PFSK-1 (cell line): ENCODE results near the gene CACNA1D.

ENCODE experiments used
- FOXP2 ChIP-seq: optimal IDR thresholded peaks from 2 replicates; pipeline ENCODE3; 2011; ENCODE audit warnings: borderline replicate concordance, control low read depth, inconsistent platforms; ENCODE audit not compliant: insufficient read depth; ENCODE audit errors: extremely low read length, extremely low read depth
- POLR2AphosphoS5 ChIP-seq: IDR thresholded peaks from 2 replicates; pipeline ENCODE4 v1.6.1; 2012; ENCODE audit warnings: low read depth, mild to moderate bottlenecking, control low read depth, low read length, moderate library complexity
- REST ChIP-seq, 2 experiments: IDR thresholded peaks; 2 replicates each; pipeline versions ENCODE4 v1.6.1 to v1.8.0; 2011 to 2012; ENCODE audit warnings: low read depth in 2 of 2, low read length in 2 of 2, control low read depth in 1 of 2, inconsistent platforms in 1 of 2, mild to moderate bottlenecking in 1 of 2, moderate library complexity in 1 of 2; ENCODE audit not compliant: insufficient read depth in 1 of 2
- SIN3A ChIP-seq: IDR thresholded peaks from 2 replicates; pipeline ENCODE4 v1.6.1; 2012; ENCODE audit warnings: mild to moderate bottlenecking, low read length, moderate library complexity, borderline replicate concordance; ENCODE audit not compliant: insufficient read depth
- TAF1 ChIP-seq: IDR thresholded peaks from 2 replicates; pipeline ENCODE4 v1.6.1; 2012; ENCODE audit warnings: low read length, control low read depth, borderline replicate concordance; ENCODE audit not compliant: insufficient read depth

CACNA1D gene

GRCh38 chr3:53642211-53642610 lies 147.8 kb downstream of the CACNA1D start:
- TF ChIP-seq TAF1, result no peak

- TF ChIP-seq TAF1 (no peak), SIN3A (no peak), POLR2AphosphoS5 (no peak), FOXP2 (no peak), REST (IDR thresholded peaks at IDR 0.05; ENCODE audit: insufficient read depth in 1 of 2, low read depth in 2 of 2, low read length in 2 of 2) (no peak)
Observed at GRCh38 chr3:53643757-53644156, 149.3 kb downstream of the CACNA1D start.

GRCh38 chr3:53645754-53646153 lies 151.3 kb downstream of the CACNA1D start:
- no peak for TF ChIP-seq FOXP2

GRCh38 chr3:53646723-53647122 lies 152.3 kb downstream of the CACNA1D start:
- TF ChIP-seq SIN3A (no peak), FOXP2 (no peak), POLR2AphosphoS5 (no peak), TAF1 (no peak), REST (IDR thresholded peaks at IDR 0.05; ENCODE audit: insufficient read depth in 1 of 2, low read depth in 2 of 2, low read length in 2 of 2) (no peak)

- no peak for TF ChIP-seq REST (IDR thresholded peaks at IDR 0.05; ENCODE audit: insufficient read depth in 1 of 2, low read depth in 2 of 2, low read length in 2 of 2)
Observed at GRCh38 chr3:53649816-53650215, 155.4 kb downstream of the CACNA1D start.

- TF ChIP-seq REST (IDR thresholded peaks at IDR 0.05; ENCODE audit: insufficient read depth in 1 of 2, low read depth in 2 of 2, low read length in 2 of 2), result no peak
- no peak for TF ChIP-seq SIN3A
- no peak for TF ChIP-seq FOXP2
- no peak for TF ChIP-seq TAF1
- TF ChIP-seq POLR2AphosphoS5, result no peak
Observed at GRCh38 chr3:53650424-53650823, 156.0 kb downstream of the CACNA1D start.
